Muscle of back (tissue), 11 donors: ENCODE data around the gene COA1. TPM values are rescaled to one million over a fixed set of nuclear protein-coding genes. Genes with fewer than 3 reads are reported as not detected.
"Not testable (repeated sequence)": the region's sequence is repeated elsewhere in the genome, so short reads cannot be mapped to it uniquely, and the experiment has no call there.

Source experiments
- DNase-seq, 3 donors: peaks; one replicate each; pipeline versions ENCODE4 v3.0.0 to v3.0.0-alpha.2; 2013
- polyA plus RNA-seq, 10 donors: library from polyadenylated mRNA; unstranded; fragments of 120-200 nt; gene quantifications; one replicate each; pipeline ENCODE4 v1.2.1, GENCODE V29; 2013; ENCODE audit not compliant: insufficient read length in 10 of 10

COA1 gene
- polyA plus RNA-seq, 10 donors = 35.2 to 45.4 (median 40.7) TPM

GRCh38 chr7:43631559-43631958, 97.8 kb downstream of the COA1 start:
- no peak for DNase-seq

GRCh38 chr7:43630482-43630881, 98.8 kb downstream of the COA1 start:
- DNase-seq = no peak

- no peak for DNase-seq
Measured at GRCh38 chr7:43629857-43630256, 99.5 kb downstream of the COA1 start.

GRCh38 chr7:43628431-43628830, 100.9 kb downstream of the COA1 start:
- no peak for DNase-seq

GRCh38 chr7:43627798-43628197, 101.5 kb downstream of the COA1 start:
- not testable (repeated sequence) for DNase-seq

- no peak for DNase-seq
Measured at GRCh38 chr7:43626695-43627094, 102.6 kb downstream of the COA1 start.

- no peak for DNase-seq
Measured at GRCh38 chr7:43625980-43626379, 103.3 kb downstream of the COA1 start.

GRCh38 chr7:43625453-43625852, 103.9 kb downstream of the COA1 start:
- no peak for DNase-seq

GRCh38 chr7:43624156-43624555, 105.2 kb downstream of the COA1 start:
- no peak for DNase-seq

- DNase-seq = no peak
Measured at GRCh38 chr7:43621729-43622448, 107.4 kb downstream of the COA1 start.

GRCh38 chr7:43619213-43620012, 109.9 kb downstream of the COA1 start:
- DNase-seq = no peak

- DNase-seq = no peak
Measured at GRCh38 chr7:43618073-43618472, 111.2 kb downstream of the COA1 start.

GRCh38 chr7:43616977-43617376, 112.3 kb downstream of the COA1 start:
- no peak for DNase-seq

GRCh38 chr7:43615558-43616145, 113.7 kb downstream of the COA1 start:
- DNase-seq = no peak

GRCh38 chr7:43612599-43613589, 116.4 kb downstream of the COA1 start:
- DNase-seq = peak; percentile 56 to 84 (median 78)

- peak in 1 of 3 donors; percentile 22 for DNase-seq
Measured at GRCh38 chr7:43612128-43612527, 117.2 kb downstream of the COA1 start.

GRCh38 chr7:43609097-43609496, 120.2 kb downstream of the COA1 start:
- no peak for DNase-seq

GRCh38 chr7:43604251-43604650, 125.1 kb downstream of the COA1 start:
- DNase-seq = no peak

GRCh38 chr7:43602256-43602655, 127.1 kb downstream of the COA1 start:
- DNase-seq = no peak

- DNase-seq = no peak
Measured at GRCh38 chr7:43600056-43600455, 129.3 kb downstream of the COA1 start.

- DNase-seq = not testable (repeated sequence)
Measured at GRCh38 chr7:43596426-43596825, 132.9 kb downstream of the COA1 start.

- no peak for DNase-seq
Measured at GRCh38 chr7:43594020-43594419, 135.3 kb downstream of the COA1 start.
